ENCODE data around the gene FHIT.

GRCh38 chr3:60142009-60142408 lies 1109.2 kb downstream of the FHIT start:
- no peak for TF ChIP-seq CTCF (IDR thresholded peaks at IDR 0.05)
- no peak for TF ChIP-seq POLR2A (IDR thresholded peaks at IDR 0.05)
